AG04450 (cell line): Measurements from ENCODE around the gene CISD3. TPM values are rescaled to one million over a fixed set of nuclear protein-coding genes. Genes with fewer than 3 reads are reported as not detected.

ENCODE experiments used
- CTCF ChIA-PET: fragments of 300-600, 350-600 bp; formaldehyde crosslinking; extraction: SDS; loops from one replicate; lab custom pipeline; 2022; ENCODE audit warnings: antibody characterized with exemption, inconsistent platforms; lab: Charles Lee
- POLR2A ChIA-PET: fragments of 350-600 bp; formaldehyde crosslinking; extraction: SDS; loops from one replicate; lab custom pipeline; 2021; ENCODE audit warnings: antibody characterized with exemption, inconsistent platforms; lab: Yijun Ruan, JAX
- DNase-seq: peaks from one replicate; pipeline ENCODE4 v3.0.0-alpha.2; 2011; ENCODE audit warnings: low read depth, low spot score
- H3K27ac ChIP-seq: one replicate; pipeline ENCODE4 v1.5.1; 2012; ENCODE audit warnings: low read depth, low read length, control low read depth
- H3K27me3 ChIP-seq: one replicate; pipeline ENCODE4 v1.6.0; 2012; ENCODE audit warnings: low read length; ENCODE audit not compliant: control insufficient read depth, insufficient read depth
- H3K4me3 ChIP-seq: 2 replicates; pipeline ENCODE4 v1.5.1; 2011; ENCODE audit warnings: mild to moderate bottlenecking, low read depth, low read length, control low read depth
- H3K9me3 ChIP-seq: 2 replicates; pipeline ENCODE4 v1.5.1; 2012; ENCODE audit warnings: low read length; ENCODE audit not compliant: control insufficient read depth, insufficient read depth
- polyA plus RNA-seq: library from polyadenylated mRNA; depleted of rRNA; stranded (reverse); fragments of >200 nt; gene quantifications from 2 replicates; pipeline ENCODE4 v1.2.3, GENCODE V29; 2011
- TF ChIP-seq, protein P1 (sequence below): IDR thresholded peaks from 2 replicates; pipeline ENCODE4 v1.5.1; 2011; ENCODE audit warnings: low read depth, low read length, control low read depth, inconsistent platforms

CISD3 gene
- polyA plus RNA-seq, 1 experiment = 6.5 TPM

DNA sequence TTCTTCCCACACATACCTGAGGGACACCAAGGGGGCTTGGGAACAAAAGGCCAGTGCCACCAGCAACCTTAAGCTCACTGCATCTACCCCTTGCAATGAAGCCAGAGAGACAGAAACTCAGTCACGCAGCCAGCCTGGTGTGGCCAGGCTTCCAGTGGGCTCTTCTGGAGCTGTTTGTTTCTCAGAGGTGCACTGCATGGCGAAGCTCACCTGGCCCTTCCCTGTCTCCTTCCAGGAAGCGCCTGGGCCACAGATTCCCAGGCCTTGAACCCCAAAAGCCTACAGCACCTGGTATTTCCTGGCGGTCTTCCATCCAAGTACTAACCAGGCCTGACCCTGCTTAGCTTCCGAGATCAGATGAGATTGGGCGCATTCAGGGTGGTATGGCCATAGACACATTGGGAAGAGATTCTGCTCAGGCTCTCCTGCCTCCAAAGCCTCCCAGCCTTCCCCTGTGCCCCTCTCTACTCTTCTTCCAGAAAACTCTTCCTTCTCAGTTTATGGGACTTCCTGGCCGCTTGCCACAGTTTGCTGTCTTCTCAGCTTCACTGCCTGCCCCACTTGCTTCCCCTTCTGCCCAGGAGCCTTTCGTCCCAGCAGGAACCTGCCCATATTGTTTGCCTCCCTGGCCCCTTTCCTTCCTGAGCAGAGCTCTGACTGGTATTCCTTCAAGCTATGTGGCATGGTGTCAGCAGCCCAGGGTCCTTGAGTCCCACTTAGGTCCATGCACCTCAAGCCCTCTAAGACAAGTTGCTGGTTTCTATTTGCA, 1.6 kb downstream of the CISD3 start:
- POLR2A ChIA-PET = interaction anchor here (0.6 kb wide), 1 partner anchor 55 kb away, joined by 3 read pairs; no protein-coding TSS in a partner anchor
- Histone ChIP-seq H3K27ac (no peak overlapping the region), H3K4me3 (no peak overlapping the region; the same call in 1 of the 2 replicates), H3K9me3 (no peaks in the 10 kb centered on the region; the same call in 1 of the 2 replicates), H3K27me3 (no peaks in the 10 kb centered on the region)
- TF ChIP-seq, protein P1, sequence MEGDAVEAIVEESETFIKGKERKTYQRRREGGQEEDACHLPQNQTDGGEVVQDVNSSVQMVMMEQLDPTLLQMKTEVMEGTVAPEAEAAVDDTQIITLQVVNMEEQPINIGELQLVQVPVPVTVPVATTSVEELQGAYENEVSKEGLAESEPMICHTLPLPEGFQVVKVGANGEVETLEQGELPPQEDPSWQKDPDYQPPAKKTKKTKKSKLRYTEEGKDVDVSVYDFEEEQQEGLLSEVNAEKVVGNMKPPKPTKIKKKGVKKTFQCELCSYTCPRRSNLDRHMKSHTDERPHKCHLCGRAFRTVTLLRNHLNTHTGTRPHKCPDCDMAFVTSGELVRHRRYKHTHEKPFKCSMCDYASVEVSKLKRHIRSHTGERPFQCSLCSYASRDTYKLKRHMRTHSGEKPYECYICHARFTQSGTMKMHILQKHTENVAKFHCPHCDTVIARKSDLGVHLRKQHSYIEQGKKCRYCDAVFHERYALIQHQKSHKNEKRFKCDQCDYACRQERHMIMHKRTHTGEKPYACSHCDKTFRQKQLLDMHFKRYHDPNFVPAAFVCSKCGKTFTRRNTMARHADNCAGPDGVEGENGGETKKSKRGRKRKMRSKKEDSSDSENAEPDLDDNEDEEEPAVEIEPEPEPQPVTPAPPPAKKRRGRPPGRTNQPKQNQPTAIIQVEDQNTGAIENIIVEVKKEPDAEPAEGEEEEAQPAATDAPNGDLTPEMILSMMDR = no peak
- DNase-seq = no peak
- CTCF ChIA-PET = interaction anchor here (1.4 kb wide), 1 partner anchor 15 kb away, joined by 3 read pairs; no protein-coding TSS in a partner anchor

DNA sequence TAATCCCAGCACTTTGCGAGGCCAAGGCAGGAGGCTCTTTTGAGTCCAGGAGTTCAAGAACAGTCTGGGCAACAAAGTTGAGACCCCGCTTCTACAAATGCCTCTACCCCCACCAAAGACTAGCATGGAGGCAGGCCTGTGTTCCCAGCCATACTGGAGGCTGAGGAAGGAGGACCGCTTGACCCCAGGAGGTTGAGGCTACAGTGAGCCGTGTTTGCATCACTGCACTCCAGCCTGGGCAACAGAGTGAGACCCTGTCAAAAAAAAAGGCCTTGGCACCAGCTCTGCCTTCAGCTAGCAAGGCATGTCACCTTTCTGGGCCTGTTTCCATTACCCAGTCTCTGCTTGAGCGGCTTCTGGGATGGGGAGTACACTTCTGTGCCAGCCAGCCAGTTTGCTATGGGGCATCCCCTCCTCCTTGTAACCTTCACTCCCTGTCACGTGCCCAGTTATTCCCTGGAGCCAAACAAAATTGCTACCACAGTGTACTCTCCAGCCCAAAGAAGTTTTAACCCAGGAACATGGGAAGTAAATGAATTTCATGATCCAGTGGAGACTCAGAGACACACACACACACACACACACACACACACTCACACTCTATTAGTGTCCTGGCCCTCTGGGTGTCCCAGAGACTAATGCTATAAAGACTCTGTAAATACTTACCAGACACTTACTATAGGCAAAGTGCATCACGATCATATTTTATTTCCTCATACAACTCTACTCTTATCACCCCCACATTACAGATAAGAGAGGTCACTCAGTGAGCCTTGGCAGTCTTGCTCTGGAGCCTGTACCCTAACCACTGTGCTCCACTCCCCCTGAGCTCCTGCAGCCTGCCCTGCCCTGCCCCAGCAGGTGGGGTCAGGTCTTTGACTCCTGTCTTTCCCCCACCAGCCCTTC, 2.5 kb downstream of the CISD3 start:
- ChIA-PET POLR2A (no interaction called here), CTCF (no interaction called here)
- H3K27me3 ChIP-seq = no peaks in the 10 kb centered on the region
- TF ChIP-seq, protein P1 = no peak
- no peaks in the 10 kb centered on the region; the same call in 1 of the 2 replicates for H3K9me3 ChIP-seq
- no peak overlapping the region for H3K4me3 ChIP-seq
- DNase-seq = no peak
- H3K27ac ChIP-seq = no peak overlapping the region

- CTCF ChIA-PET = interaction anchor here (1.6 kb wide), 1 partner anchor 49 kb away, joined by 4 read pairs; no protein-coding TSS in a partner anchor
- H3K27ac ChIP-seq = no peak overlapping the region
- POLR2A ChIA-PET = no interaction called here
- no peak for DNase-seq
- no peaks in the 10 kb centered on the region; the same call in 1 of the 2 replicates for H3K9me3 ChIP-seq
- no peaks in the 10 kb centered on the region for H3K27me3 ChIP-seq
- H3K4me3 ChIP-seq = no peak overlapping the region
- TF ChIP-seq, protein P1 = no peak
These were observed 3.3 kb downstream of the CISD3 start for GRCh38 chr17:38733282-38733981.

DNA sequence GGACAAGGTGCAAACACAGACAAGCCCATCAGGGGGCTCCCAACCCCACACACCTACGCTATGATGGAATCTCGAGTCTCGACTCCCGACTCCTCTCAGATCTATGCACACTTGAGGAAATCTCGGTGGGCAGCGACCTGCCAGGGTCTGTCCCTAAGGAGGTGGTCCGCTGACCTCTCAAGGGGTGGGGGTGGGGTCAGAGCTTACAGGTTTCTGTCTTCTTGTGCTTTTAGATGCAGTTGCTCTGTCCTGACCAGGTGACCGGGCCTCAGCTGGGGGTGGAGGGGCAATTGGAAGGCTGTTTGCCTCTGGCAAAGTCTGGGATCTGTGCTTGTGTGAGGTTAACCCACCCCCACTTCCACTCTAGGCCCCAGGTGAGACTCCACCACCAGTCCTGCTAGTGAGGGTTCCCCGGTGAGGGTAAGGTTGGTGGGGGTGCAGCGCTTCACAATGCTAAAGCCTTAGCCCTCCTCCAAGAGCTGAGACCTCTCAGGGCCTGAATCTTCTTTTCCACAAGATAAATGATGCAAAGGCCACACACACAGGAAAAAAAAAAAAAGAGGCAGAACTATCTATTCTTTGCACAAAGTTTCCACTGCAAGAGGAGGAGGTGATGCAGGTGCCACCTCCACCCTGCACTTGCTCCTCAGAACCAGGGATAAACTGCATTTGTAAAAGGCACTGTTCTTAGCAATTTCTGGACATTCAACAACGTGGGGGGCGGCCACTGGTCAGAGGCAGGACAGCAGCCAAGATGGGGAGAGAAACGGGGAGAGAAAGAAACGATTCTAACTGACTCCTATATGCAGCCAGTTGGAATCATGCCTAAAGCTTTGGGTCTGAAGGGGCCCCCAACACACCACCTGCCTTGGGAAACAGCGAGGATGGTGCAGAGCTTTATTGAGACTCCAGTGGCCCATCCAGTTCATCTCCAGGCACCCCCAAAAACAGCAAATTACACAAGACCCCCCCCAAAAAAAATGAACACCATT, 4.1 kb downstream of the CISD3 start:
- ChIA-PET POLR2A (interaction anchor here (0.6 to 1.0 kb wide), 2 partner anchors 176 to 214 kb away, joined by 3 to 10 read pairs; no protein-coding TSS in a partner anchor), CTCF (interaction anchor here (0.5 to 2.8 kb wide), 18 partner anchors 10 to 685 kb away, joined by 3 to 23 read pairs (median 4); partner anchors contain the start of gene PSMB3)
- TF ChIP-seq, protein P1 = peak; percentile 29

More for the DNA sequence above, 4.1 kb downstream of the CISD3 start:
- no peak overlapping the region for H3K4me3 ChIP-seq
- DNase-seq = no peak
- H3K9me3 ChIP-seq = no peaks in the 10 kb centered on the region; the same call in 1 of the 2 replicates
- H3K27me3 ChIP-seq = no peaks in the 10 kb centered on the region
- H3K27ac ChIP-seq = no peak overlapping the region
